ENCODE measurements around the gene ARHGAP29.

DNA sequence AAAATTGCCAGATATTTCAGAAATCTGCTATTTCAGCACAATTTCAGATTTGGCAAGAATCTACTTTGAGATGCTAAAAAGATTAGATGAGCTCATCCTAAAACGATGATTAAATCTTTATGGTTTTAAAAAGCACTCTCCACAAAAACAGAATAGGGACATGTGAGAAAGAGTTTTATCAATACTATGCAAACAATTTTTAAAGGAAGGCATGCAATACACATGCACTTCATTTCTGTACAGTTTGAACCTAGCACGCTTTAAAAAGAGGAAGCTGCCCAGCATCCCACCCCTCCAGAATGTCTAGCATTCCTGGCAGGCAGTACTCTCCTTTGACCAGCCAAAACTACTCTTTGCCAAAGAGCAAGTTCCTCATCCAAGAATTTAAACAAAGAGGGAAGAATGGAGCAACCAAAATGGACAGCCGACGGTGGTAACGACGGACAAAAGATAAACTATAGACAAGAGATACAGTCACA is 1.3 kb downstream of the ARHGAP29 start:
- TF ChIP-seq, protein P1, sequence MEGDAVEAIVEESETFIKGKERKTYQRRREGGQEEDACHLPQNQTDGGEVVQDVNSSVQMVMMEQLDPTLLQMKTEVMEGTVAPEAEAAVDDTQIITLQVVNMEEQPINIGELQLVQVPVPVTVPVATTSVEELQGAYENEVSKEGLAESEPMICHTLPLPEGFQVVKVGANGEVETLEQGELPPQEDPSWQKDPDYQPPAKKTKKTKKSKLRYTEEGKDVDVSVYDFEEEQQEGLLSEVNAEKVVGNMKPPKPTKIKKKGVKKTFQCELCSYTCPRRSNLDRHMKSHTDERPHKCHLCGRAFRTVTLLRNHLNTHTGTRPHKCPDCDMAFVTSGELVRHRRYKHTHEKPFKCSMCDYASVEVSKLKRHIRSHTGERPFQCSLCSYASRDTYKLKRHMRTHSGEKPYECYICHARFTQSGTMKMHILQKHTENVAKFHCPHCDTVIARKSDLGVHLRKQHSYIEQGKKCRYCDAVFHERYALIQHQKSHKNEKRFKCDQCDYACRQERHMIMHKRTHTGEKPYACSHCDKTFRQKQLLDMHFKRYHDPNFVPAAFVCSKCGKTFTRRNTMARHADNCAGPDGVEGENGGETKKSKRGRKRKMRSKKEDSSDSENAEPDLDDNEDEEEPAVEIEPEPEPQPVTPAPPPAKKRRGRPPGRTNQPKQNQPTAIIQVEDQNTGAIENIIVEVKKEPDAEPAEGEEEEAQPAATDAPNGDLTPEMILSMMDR (IDR thresholded peaks at IDR 0.05): no peak
- no peak for TF ChIP-seq POLR2AphosphoS5 (IDR thresholded peaks at IDR 0.05)
